NCI-H146 treated with DMSO at 0.1 percent for 48 hours (cell line): ENCODE data around the gene DMKN.

Experiments
- DNase-seq: peaks from one replicate; lab custom pipeline; 2025; ENCODE audit not compliant: unreplicated experiment; lab: John Stamatoyannopoulos, UW

Gene DMKN

DNA sequence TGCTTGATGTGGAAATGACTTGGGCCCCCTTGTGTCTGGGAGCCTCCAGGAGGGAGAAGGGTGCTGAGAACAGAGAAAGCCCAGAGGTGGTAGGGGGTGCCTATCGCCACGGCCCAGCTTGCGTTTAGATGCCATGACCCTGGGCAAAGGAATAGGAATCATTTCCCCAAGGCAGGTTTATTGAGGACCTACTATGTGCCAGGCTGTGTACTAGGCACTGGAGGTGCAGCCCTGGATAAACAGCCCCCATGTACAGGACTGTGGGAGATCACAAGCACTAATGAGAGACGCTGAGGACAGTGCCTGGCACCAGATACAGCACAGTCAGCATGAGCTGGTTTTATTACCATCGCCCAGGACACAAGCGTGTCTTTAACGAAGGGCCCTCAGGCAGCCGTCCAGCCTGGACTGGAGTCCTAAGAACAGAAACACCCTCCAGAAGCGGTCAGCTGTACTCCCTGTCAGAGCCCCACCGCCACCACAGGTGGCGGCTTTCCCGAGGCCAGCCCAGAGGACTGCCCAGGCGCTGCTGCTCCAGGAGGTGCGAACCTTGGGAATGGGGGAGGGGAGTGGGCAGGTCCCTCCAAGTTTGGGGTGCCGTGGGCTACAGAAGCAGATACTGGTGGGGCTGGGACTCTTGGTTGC, 36.6 kb upstream of the DMKN start:
- DNase-seq, result no peak

DNA sequence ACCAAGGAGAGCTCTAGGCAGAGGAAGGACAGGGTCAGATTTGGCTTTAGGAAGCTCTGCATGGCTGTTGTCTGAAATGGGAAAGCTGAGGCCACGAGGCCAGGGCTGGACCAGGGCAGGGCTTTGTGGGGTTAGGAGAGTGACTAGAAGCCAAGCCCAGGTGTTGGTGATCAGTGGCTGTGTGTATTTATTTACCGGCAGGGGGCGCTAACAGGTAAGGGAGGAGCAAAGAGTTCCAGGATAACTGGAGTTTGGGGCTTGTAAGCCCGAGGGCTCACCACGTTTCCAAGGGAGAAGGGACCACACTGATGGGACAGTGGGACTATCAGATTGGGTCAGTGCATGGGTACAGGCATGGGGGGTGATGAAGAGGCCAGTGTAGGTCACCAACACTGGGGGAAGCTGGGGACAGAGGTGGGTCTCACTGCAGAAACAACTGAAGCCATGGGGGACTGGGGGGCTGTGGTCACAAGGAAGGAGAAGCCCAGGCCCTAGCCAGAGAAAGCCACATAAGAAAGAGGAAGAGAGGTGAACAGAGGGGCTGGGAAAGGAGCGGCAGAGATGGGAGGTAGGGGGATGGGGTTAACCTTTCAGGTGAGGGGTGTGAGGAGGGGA, 35.8 kb upstream of the DMKN start:
- DNase-seq, result peak; percentile 59

DNA sequence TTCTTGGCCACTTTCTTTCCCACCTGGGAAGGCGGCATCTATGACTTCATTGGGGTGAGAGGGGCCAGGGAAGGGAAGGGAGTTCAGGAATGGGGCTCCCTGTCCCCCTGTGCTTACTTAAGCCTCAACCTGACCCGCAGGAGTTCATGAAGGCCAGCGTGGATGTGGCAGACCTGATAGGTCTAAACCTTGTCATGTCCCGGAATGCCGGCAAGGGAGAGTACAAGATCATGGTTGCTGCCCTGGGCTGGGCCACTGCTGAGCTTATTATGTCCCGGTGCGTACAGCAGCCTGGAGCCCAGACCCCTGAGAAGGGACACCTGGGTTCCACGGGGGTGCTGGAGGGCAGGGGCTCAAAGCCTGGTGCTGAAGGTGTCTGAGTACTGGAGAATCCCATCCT, 33.1 kb upstream of the DMKN start:
- no peak for DNase-seq

DNA sequence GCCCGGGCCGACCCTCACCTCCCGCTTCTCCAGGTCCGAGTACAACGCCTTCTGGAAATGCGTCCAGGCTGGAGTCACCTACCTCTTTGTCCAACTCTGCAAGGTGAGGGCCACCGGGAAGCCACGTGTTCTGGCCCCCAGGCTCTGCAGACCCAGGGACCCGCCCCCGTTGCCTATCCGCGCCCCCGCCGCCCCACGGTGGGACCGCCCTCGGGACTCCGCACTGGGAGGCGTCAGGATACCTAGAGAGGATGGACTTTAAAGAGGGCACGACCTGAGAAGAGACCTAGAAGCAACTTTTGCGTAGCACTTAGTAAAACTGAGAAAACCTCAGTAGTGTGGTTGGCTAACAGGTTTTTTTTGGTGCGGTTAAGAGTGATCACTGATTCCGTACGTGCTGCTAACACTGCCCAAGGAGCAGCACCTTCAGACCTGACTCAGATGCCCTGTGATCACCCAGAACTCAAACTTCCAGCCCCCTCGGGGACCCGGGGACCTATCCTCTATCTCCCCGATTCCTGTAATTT, 32.5 kb upstream of the DMKN start:
- DNase-seq, result peak; percentile 19

DNA sequence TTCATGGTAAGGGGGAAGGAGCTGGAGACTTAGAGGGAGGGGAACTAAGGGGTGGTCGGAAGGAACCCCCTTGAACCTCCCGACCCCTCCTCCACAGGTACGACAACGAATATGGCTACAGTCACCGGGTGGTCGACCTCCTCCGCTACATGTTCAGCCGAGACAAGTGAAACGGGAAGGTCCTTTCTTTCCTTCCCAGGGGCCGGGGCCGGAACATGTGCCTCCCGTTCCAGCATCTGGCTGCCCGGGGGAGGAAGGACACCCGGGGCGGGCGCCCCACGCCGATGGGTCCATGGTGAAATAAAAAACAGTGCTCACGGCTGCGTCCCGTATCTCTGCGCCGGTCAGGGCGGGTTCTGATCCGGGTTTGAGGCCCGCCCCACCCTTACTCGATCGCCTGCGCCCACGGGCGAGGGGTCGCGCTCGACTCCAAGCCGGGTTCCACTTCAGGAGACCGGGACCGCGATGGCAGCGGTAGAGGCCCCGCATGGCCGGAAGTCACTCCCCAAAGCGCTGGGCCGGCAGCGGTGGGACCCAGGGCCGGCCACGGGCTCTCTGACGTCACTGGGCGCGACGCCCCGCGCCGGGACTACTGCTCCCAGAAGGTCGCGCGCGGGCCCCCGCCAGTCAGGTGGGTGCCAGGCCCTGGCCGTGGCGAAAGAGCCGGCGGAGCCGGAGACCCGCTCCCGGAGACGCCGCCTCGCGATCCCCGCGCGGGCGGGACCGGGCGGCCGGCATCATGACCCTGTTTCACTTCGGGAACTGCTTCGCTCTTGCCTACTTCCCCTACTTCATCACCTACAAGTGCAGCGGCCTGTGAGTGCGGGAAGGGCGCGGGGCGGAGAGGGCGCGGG, 31.8 kb upstream of the DMKN start, which contains the start of gene TMEM147:
Gene TMEM147 (plus strand): TSS at position 626 of the 854 bp plus-strand sequence. CDS start 114 bp downstream, at position 740.
- DNase-seq, result peak; percentile 42

DNA sequence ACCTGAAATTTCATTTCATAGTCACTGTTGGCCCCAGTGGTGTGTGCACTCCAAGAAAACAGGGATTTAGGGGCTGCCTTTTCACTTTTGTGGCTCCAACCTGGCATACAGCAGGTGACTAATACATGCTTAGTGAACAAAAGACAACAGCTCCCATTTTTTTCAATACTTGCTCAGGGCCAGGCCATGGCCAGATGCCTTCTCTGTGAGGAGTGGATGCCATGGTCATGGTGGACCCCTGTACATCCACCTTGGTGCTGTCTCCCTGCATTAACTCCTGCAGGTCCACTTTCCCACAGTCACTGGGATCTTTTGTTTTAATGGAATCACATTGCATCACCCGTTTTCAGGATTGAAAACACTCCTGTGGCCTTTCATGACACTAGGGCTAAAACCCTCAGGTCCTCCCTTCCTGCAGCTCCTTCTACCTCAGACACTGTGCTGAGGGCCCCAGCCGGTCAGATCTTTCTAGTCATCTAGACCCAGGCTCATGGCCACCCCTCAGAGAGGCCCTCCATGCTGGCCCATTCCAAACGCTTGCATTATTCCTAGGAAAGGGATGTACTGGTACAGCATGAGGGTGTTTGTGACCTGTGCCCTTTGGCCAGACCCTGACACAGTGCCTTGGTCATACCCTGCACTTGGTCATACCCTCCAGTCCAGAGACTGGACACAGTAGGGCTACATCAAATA, 30.8 kb upstream of the DMKN start:
- DNase-seq, result no peak

DNA sequence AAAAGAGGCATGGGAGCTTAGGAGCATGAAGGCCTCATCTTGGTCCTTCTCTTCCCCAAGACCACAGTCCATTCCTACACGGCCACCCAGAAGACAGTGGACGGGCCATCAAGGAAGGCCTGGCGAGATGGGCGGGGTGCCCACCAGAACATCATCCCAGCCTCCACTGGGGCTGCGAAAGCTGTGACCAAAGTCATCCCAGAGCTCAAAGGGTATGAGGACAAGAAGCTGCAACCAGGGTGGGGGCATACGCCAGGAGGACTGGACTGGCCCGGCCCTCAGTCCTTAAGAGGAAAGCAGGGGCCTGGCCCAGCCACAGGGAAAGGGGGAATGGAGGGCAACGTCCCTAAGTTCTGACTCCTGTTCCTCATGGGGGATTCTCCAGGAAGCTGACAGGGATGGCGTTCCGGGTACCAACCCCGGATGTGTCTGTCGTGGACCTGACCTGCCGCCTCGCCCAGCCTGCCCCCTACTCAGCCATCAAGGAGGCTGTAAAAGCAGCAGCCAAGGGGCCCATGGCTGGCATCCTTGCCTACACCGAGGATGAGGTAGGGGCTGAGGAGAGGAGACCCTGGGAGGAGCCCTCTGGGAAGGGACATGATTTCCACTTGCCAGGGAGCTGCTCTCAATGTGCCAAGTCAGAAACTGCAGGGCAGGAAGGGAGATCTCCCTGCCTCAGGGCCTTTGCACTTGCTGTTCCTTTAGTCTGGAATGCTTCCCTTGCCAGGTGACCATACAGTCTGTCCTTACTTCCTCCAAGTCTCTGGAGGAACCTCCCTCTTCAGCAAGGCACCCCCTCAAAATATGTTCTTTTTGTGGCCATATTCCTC, 30.0 kb upstream of the DMKN start:
- DNase-seq, result no peak

DNA sequence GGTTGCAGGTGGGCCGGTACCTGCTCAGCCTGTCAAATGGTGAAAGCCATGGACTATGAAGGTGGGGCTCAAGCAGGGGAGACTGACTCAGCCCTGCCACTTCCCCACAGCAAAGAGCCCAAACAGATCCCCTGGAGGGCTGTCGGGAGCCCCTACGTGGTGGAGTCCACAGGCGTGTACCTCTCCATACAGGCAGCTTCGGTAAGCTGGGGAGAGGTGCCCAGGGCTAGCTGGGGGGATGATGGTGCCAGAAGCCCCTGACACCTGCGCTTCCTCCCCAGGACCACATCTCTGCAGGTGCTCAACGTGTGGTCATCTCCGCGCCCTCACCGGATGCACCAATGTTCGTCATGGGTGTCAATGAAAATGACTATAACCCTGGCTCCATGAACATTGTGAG, 28.8 kb upstream of the DMKN start:
- DNase-seq, result no peak

DNA sequence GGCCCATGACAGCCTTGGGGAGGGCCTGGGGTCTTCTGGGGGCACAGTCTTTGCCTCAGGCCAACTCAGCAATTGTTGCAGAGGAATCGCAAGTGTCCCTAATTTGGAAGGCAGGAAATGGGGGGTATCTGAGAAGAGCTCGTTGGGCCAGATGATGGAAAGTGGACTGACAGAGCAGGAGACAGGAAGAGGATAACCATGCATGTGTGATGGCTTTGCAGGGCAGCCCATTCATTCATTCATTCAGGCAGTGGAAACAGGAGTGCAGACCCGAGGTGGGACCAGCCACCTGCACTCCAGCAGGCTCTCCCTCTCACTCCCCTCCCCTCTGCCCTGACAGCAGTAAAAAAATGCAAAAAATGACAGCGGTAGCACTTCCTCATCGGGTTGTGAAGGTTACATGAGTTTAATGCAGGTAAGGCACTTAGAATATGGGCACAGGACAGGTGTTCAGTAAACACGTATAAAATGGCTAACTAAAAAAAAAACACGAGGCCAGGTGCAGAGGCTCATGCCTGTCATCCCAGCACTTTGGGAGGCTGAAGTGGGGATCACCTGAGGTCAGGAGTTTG, 27.0 kb upstream of the DMKN start:
- no peak for DNase-seq

DNA sequence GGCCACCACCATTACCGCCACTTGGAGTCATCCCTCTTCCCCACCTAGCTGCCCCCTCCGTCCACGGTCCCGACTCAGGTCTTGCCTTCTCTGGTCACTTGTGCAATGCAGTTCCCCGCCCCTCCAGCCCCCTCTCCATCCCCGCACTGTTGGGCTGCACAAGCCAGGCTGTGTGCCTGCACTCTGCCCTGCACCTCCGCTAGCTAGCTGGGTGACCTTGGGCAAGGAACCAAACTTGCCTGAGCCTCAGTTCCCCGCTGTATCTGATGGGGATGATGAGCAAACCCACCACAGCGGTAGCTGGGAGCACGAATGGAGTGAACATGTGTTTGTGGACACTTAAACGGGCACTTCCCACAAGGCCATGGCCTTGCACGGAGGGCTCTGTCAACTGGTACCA, 26.4 kb upstream of the DMKN start:
- no peak for DNase-seq

DNA sequence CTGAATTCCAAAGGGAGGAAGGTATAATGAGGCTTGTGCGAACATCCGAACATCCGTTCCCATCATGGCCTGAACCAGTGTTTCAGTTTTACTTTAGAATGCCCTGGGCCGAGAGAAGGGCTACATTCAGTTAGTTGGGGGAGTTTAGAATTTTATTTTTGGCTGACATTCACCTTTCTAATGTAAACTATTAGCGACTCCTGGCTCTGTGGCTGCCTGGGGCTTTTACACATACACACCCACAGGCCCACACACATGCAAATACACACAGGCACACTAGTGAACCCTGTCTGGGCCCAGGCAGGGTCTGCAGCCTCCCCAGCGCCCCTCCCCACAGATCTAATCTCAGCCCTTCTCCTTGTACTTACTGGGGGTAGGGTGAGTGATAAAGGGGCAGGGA, 25.9 kb upstream of the DMKN start:
- DNase-seq, result no peak

DNA sequence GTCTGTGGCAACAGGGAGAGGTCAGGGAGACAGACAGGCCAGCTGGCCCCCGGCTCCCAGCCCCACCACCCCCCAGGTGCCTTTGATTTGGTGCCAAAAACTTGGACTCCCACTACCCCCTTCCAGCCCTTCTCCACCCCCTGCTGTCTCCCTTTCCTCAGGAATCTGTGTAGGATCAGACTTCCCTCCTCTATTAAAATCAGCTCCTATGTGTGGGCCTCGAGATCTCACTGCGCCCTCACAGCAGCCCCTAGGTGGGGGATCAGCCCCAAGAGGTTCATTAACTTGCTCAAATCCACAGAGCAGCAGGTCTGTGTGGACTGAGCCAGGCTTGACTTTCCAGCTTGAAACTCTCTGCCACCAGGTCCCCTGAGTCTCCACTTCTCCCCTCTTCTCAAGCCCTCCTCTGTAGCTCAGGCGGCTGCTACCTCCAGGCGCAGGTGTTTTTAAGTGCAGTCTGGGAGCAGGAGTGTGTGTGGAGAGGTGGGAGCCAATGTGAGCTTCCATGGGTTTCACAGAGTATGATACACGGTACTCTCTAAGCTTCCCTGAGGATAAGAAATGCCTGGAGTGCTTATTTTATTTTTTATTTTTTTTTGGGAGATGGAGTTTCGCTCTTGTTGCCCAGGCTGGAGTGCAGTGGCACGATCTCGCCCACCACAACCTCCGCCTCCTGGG, 21.5 kb upstream of the DMKN start:
- DNase-seq, result no peak

DNA sequence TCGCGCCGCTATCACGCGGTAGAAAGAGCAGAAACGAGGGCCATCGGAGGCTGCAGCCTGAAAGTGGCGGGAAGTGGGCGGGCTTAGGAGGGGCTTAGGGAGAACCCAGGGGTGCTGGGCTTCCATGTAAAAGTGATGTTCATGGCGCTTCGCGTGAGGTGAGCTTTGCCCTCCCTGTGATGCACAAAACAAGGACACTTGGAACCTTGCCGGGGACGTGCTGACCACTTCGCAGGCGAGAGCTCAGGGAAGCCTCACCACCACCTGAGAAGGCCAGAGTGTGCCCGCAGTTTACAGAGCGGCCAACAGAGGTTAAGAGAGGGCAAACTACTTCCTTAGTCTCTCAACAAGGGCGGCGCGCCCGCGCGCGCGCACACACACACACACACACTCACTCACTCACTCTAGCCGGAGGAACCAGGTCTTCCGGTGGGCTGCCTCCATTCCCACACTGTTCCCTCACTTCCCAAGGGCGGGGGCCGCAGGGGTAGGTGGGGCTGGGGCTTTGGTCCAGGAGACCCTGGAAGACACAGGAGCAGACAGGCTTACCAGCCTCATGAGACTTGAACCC, 20.5 kb upstream of the DMKN start:
- no peak for DNase-seq

DNA sequence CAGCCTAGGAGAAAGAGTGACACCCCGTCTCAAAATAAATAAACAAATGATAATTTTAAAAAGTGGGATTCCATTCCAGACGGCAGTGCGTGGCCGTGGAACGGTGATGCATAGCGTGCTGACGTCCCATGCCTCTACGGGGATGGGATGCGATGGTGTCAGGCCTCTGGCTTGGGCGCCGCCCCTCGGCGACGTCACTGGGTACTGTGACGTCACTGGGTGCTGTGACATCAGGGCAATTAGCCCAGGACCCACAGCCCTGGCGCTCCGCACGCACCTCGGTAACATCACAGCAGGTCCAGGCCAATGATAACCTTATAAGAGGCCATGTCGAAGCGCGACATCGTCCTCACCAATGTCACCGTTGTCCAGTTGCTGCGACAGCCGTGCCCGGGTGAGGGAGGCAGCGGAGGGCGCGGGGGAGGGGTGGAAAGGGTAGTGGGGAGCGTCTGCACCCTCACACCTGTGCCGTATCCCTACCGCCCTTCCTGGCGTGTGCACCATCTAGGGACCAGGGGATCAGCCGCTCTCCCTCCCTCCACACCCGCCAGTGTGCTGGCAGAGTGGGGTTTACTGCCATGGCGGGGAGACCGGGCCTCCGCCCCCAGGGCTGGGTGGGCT, 19.9 kb upstream of the DMKN start, which contains the start of gene GAPDHS:
Gene GAPDHS (plus strand): TSS at position 256 of the 621 bp plus-strand sequence. CDS start 72 bp downstream, at position 328.
- DNase-seq, result no peak

DNA sequence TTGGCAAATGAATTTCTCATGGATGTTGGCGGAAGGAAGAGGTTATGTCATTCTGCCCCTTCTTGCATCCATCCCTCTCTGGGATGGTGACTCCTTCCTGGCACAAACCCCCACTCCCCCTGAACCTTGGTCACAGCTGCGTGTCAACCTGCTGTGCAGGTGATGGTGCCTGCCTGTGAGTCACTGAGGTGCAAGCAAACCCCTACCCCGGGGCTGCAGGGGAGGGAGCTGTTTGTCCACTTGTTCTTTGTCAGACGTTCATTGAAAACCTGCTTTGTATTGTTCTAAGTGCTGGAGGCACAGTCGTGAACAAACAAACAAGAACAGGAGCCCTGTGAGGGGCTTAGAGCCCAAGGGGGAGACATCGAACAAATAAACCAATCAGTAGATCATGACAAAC, 17.8 kb upstream of the DMKN start:
- DNase-seq, result peak; percentile 59

DNA sequence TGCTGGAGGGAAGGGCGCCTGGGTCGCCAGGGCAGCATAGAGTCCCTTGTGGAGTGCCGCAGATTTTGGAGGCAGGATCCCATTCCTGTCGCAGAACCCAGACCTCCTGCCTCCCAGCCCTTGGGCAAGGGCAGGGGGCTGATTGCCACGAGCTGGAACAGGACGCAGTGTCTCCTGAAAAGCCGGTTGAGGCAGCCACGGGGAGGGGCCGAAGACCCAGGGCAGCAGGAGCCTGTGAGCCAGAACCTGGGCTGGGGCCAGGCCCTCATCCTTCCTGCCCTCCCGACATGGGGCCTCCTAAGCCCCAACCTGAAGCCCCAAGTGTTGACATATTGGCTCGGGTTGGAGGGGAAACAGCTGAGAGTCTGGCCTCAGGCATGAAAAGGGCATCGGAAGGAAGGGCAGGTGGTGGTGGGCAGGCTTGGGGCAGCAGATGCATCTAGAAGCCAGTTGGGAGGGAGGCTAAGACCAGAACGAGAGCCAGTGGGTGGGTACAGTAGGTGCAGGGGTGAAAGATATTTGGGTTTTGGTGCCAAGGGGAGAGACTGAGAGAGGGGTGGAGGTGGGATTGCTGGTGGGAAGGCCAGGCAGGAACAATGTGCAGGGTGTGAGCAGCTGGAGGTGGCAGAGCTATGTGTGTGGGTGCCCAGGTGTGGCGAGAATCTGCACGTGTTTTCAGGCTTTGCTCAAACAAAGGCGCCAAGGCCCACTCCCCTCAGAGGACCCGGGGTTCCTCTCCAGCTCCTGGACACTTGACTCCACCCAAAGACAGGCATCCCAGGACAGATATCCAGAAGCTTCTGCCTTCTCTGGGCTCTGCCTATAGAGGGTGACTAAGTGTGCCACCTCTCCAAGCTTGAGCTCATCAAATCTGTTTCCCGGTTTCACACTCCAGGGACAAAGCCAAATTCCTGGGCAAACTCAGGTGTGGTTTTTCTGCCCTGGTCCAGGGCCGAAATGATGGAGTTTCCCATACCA, 16.1 kb upstream of the DMKN start:
- DNase-seq, result peak; percentile 11
